SK-N-SH treated with all-trans-retinoic acid at 6 μM for 48 hours (cell line): ENCODE results near the gene MOBP.

Experiments used
- ARNTL ChIP-seq: fragments of 450-650 bp; formaldehyde crosslinking; IDR thresholded peaks from 2 replicates; pipeline ENCODE4 v1.5.0; 2020; ENCODE audit warnings: low read depth, mild to moderate bottlenecking, moderate library complexity, borderline replicate concordance
- CSDC2 ChIP-seq: fragments of 250-450 bp; sonication (Bioruptor Pico); IDR thresholded peaks from 2 replicates; pipeline ENCODE4 v1.5.0; 2020; ENCODE audit warnings: mild to moderate bottlenecking, moderate library complexity
- ISL1 ChIP-seq: fragments of 250-450 bp; sonication (Bioruptor Pico); IDR thresholded peaks from 2 replicates; pipeline ENCODE4 v2.1.2; 2022; ENCODE audit warnings: mild to moderate bottlenecking, moderate library complexity
- PPARA ChIP-seq: fragments of 250-450 bp; sonication (Bioruptor Pico); IDR thresholded peaks from 2 replicates; pipeline ENCODE4 v1.5.0; 2020; ENCODE audit warnings: mild to moderate bottlenecking, borderline replicate concordance
- RARB ChIP-seq: fragments of 250-450 bp; sonication (Bioruptor Pico); IDR thresholded peaks from 2 replicates; pipeline ENCODE4 v1.8.0; 2021; ENCODE audit warnings: mild to moderate bottlenecking, moderate library complexity
- TOX ChIP-seq: fragments of 250-450 bp; sonication (Bioruptor Pico); IDR thresholded peaks from 2 replicates; pipeline ENCODE4 v1.8.0; 2021; ENCODE audit warnings: mild to moderate bottlenecking, moderate library complexity, borderline replicate concordance
- ZC3H10 ChIP-seq: fragments of 250-450 bp; sonication (Bioruptor Pico); IDR thresholded peaks from 2 replicates; pipeline ENCODE4 v1.5.1; 2021; ENCODE audit warnings: mild to moderate bottlenecking, moderate library complexity
- ZFP3 ChIP-seq: fragments of 250-450 bp; sonication (Bioruptor Pico); IDR thresholded peaks from 2 replicates; pipeline ENCODE4 v1.5.0; 2020; ENCODE audit warnings: mild to moderate bottlenecking, moderate library complexity
- ZNF70 ChIP-seq: fragments of 450-650 bp; formaldehyde crosslinking; IDR thresholded peaks from 2 replicates; pipeline ENCODE4 v1.5.0; 2020; ENCODE audit warnings: mild to moderate bottlenecking, moderate library complexity
- TF ChIP-seq, protein P1 (sequence below): fragments of 250-450 bp; sonication (Bioruptor Pico); IDR thresholded peaks from 2 replicates; pipeline ENCODE4 v1.8.0; 2020; ENCODE audit warnings: mild to moderate bottlenecking, moderate library complexity, borderline replicate concordance
- TF ChIP-seq, protein P2 (sequence below): fragments of 250-450 bp; sonication (Bioruptor Pico); IDR thresholded peaks from 2 replicates; pipeline ENCODE4 v1.5.1; 2020; ENCODE audit warnings: low read depth, mild to moderate bottlenecking, moderate library complexity
- TF ChIP-seq, protein P3 (sequence below): fragments of 250-450 bp; sonication (Bioruptor Pico); IDR thresholded peaks from 2 replicates; pipeline ENCODE4 v1.5.1; 2021; ENCODE audit warnings: mild to moderate bottlenecking, moderate library complexity

DNA sequence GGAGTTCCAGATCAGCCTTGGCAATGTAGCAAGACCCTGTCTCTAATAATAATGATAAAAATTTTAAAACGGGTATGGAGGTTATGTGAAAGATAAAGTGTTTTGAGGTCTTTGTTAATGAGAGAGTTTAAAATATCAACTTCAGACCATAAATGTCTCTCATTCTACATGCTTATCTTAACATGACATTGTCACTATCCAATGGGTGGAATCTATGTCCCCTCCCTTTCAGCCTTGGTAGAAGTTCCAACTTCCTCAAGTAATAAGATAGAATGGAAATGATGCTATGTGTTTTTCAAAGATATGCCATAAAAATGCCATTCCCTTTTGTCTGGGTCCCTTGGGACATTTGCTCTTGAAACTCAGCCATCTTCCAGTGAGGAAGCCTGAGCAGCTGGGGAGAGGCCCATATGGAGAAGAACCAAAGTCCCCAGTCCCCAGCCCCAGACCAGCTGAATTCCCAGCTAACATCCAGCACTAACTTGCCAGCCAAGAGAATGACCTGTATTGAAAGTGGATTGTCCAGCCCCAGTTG, 44.0 kb upstream of the MOBP start:
- TF ChIP-seq ZC3H10 (CRISPR knock-in tag) (no peak), CSDC2 (no peak), ZFP3 (CRISPR knock-in tag) (no peak), PPARA (no peak), ARNTL (no peak), TOX (no peak), ISL1 (CRISPR knock-in tag) (no peak), RARB (CRISPR knock-in tag) (no peak), ZNF70 (CRISPR knock-in tag) (no peak)
- TF ChIP-seq, protein P1, sequence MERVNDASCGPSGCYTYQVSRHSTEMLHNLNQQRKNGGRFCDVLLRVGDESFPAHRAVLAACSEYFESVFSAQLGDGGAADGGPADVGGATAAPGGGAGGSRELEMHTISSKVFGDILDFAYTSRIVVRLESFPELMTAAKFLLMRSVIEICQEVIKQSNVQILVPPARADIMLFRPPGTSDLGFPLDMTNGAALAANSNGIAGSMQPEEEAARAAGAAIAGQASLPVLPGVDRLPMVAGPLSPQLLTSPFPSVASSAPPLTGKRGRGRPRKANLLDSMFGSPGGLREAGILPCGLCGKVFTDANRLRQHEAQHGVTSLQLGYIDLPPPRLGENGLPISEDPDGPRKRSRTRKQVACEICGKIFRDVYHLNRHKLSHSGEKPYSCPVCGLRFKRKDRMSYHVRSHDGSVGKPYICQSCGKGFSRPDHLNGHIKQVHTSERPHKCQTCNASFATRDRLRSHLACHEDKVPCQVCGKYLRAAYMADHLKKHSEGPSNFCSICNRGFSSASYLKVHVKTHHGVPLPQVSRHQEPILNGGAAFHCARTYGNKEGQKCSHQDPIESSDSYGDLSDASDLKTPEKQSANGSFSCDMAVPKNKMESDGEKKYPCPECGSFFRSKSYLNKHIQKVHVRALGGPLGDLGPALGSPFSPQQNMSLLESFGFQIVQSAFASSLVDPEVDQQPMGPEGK (CRISPR knock-in tag), result no peak
- TF ChIP-seq, protein P2, sequence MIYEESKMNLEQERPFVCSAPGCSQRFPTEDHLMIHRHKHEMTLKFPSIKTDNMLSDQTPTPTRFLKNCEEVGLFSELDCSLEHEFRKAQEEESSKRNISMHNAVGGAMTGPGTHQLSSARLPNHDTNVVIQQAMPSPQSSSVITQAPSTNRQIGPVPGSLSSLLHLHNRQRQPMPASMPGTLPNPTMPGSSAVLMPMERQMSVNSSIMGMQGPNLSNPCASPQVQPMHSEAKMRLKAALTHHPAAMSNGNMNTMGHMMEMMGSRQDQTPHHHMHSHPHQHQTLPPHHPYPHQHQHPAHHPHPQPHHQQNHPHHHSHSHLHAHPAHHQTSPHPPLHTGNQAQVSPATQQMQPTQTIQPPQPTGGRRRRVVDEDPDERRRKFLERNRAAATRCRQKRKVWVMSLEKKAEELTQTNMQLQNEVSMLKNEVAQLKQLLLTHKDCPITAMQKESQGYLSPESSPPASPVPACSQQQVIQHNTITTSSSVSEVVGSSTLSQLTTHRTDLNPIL (CRISPR knock-in tag), result no peak
- TF ChIP-seq, protein P3, sequence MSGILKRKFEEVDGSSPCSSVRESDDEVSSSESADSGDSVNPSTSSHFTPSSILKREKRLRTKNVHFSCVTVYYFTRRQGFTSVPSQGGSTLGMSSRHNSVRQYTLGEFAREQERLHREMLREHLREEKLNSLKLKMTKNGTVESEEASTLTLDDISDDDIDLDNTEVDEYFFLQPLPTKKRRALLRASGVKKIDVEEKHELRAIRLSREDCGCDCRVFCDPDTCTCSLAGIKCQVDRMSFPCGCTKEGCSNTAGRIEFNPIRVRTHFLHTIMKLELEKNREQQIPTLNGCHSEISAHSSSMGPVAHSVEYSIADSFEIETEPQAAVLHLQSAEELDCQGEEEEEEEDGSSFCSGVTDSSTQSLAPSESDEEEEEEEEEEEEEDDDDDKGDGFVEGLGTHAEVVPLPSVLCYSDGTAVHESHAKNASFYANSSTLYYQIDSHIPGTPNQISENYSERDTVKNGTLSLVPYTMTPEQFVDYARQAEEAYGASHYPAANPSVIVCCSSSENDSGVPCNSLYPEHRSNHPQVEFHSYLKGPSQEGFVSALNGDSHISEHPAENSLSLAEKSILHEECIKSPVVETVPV (CRISPR knock-in tag), result no peak
